ENCODE data around the gene ZNF668. TPM values are rescaled to one million over a fixed set of nuclear protein-coding genes. Genes with fewer than 3 reads are reported as not detected.
"Not testable (repeated sequence)": the region's sequence is repeated elsewhere in the genome, so short reads cannot be mapped to it uniquely, and the experiment has no call there.

Gene ZNF668
- polyA plus RNA-seq, 4 donors: 3.9 to 7.6 (median 4.5) TPM

GRCh38 chr16:31020536-31020935, 53.5 kb downstream of the ZNF668 start:
- DNase-seq (ENCODE audit: low read depth in 4 of 4, low spot score in 3 of 4): no peak

GRCh38 chr16:31017756-31018155, 56.3 kb downstream of the ZNF668 start:
- not testable (repeated sequence) for DNase-seq (ENCODE audit: low read depth in 4 of 4, low spot score in 3 of 4)

- DNase-seq (ENCODE audit: low read depth in 4 of 4, low spot score in 3 of 4): no peak
Observed at GRCh38 chr16:31016018-31016417, 58.0 kb downstream of the ZNF668 start.

- DNase-seq (ENCODE audit: low read depth in 4 of 4, low spot score in 3 of 4): not testable (repeated sequence)
Observed at GRCh38 chr16:31013292-31013691, 60.7 kb downstream of the ZNF668 start.

GRCh38 chr16:31011815-31012214, 62.2 kb downstream of the ZNF668 start:
- not testable (repeated sequence) for DNase-seq (ENCODE audit: low read depth in 4 of 4, low spot score in 3 of 4)

Other genes starting within 250 kb of the ZNF668 start
- gene BCL7C, start 180.2 kb downstream of the ZNF668 start, polyA plus RNA-seq (ENCODE audit: insufficient read length in 4 of 4): 10 to 100 TPM; 39.5 to 50.6 (median 42.1) TPM
- gene CTF1, start 177.6 kb downstream of the ZNF668 start, polyA plus RNA-seq (ENCODE audit: insufficient read length in 4 of 4): 1 to 10 TPM; 6.6 to 7.5 (median 7.3) TPM
- 10 to 100 TPM; 18.4 to 33.3 (median 23.6) TPM for gene FBXL19, start 150.7 kb downstream of the ZNF668 start, polyA plus RNA-seq (ENCODE audit: insufficient read length in 4 of 4)
- 10 to 100 TPM; 18.9 to 24.1 (median 20.3) TPM for gene ORAI3, start 125.2 kb downstream of the ZNF668 start, polyA plus RNA-seq (ENCODE audit: insufficient read length in 4 of 4)
- 10 to 100 TPM; 15.9 to 19.2 (median 16.4) TPM for gene SETD1A, start 116.5 kb downstream of the ZNF668 start, polyA plus RNA-seq (ENCODE audit: insufficient read length in 4 of 4)
- 10 to 100 TPM in 1 of 4 donors, 1 to 10 TPM in 3; 9.4 to 10.1 (median 9.7) TPM for gene HSD3B7, start 89.0 kb downstream of the ZNF668 start, polyA plus RNA-seq (ENCODE audit: insufficient read length in 4 of 4)
- 1 to 10 TPM in 3 of 4 donors, under 1 TPM in 1; 0.73 to 2.1 (median 1.2) TPM for gene STX1B, start 63.6 kb downstream of the ZNF668 start, polyA plus RNA-seq (ENCODE audit: insufficient read length in 4 of 4)
- 10 to 100 TPM; 31.8 to 41.9 (median 35.2) TPM for gene STX4, start 40.7 kb downstream of the ZNF668 start, polyA plus RNA-seq (ENCODE audit: insufficient read length in 4 of 4)
- 10 to 100 TPM; 11.2 to 14.5 (median 13.0) TPM for gene ZNF646, start 182 bp upstream of the ZNF668 start, polyA plus RNA-seq (ENCODE audit: insufficient read length in 4 of 4)
- gene PRSS53, start 14.7 kb upstream of the ZNF668 start, polyA plus RNA-seq (ENCODE audit: insufficient read length in 4 of 4): 1 to 10 TPM; 1.1 to 1.4 (median 1.2) TPM
- gene VKORC1, start 20.6 kb upstream of the ZNF668 start, polyA plus RNA-seq (ENCODE audit: insufficient read length in 4 of 4): 10 to 100 TPM; 64.9 to 90.5 (median 71.9) TPM
- gene BCKDK, start 34.1 kb upstream of the ZNF668 start, polyA plus RNA-seq (ENCODE audit: insufficient read length in 4 of 4): 10 to 100 TPM; 32.9 to 50.8 (median 35.8) TPM
- 10 to 100 TPM; 63.3 to 68.3 (median 67.3) TPM for gene KAT8, start 43.4 kb upstream of the ZNF668 start, polyA plus RNA-seq (ENCODE audit: insufficient read length in 4 of 4)
- 10 to 100 TPM; 58.9 to 87.4 (median 63.5) TPM for gene PRSS8, start 61.5 kb upstream of the ZNF668 start, polyA plus RNA-seq (ENCODE audit: insufficient read length in 4 of 4)
- 1 to 10 TPM; 1.2 to 1.8 (median 1.6) TPM for gene PRSS36, start 75.8 kb upstream of the ZNF668 start, polyA plus RNA-seq (ENCODE audit: insufficient read length in 4 of 4)
- 100 to 1,000 TPM; 601 to 671 (median 647) TPM for gene FUS, start 105.9 kb upstream of the ZNF668 start, polyA plus RNA-seq (ENCODE audit: insufficient read length in 4 of 4)
- 10 to 100 TPM in 3 of 4 donors, 1 to 10 TPM in 1; 9.1 to 13.4 (median 10.9) TPM for gene PYCARD, start 128.5 kb upstream of the ZNF668 start, polyA plus RNA-seq (ENCODE audit: insufficient read length in 4 of 4)
- under 1 TPM; 0.08 to 0.17 (median 0.11) TPM for gene TRIM72, start 139.9 kb upstream of the ZNF668 start, polyA plus RNA-seq (ENCODE audit: insufficient read length in 4 of 4)
- not detected for gene PYDC1, start 142.9 kb upstream of the ZNF668 start, polyA plus RNA-seq (ENCODE audit: insufficient read length in 4 of 4)
- gene ITGAM, start 185.7 kb upstream of the ZNF668 start, polyA plus RNA-seq (ENCODE audit: insufficient read length in 4 of 4): 1 to 10 TPM; 1.4 to 2.6 (median 1.8) TPM

Data from right renal pelvis (tissue), 4 donors.